ENCODE measurements around the gene PGS1.

PGS1 gene

DNA sequence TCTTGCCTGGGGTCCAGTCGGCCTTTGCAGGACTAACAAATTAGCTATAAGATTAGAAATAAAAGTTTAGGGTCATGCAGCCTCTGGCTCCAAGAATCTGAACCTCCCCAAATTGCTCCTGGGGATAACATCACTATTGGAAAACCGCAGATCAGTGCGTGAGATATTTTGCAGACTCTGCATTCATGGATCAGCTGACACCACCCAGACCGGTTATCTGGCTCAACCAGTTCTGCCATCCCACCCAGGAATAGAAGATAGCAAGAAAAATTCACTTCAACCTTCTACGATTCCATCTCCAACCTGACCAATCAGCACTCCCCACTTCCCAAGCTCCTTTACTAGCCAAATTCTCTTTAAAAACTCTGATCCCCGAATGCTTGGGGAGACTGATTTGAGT, 4.3 kb upstream of the PGS1 start:
- Histone ChIP-seq H3K27me3 (ENCODE audit: insufficient read depth, low read length, poor library complexity) (peaks cover 8% of the 10 kb centered on the region), H3K27ac (ENCODE audit: low read length) (no peak overlapping the region), H3K4me1 (ENCODE audit: insufficient read depth, low read length) (peaks cover 8% of the 10 kb centered on the region), H3K4me2 (ENCODE audit: insufficient read depth, low read length) (no peak overlapping the region), H3K4me3 (ENCODE audit: low read depth in 1 of 2, low read length in 2 of 2) (no peak overlapping the region), H4K20me1 (ENCODE audit: insufficient read depth, low read length) (peaks cover 3% of the 10 kb centered on the region; the same call in 1 of the 2 replicates), H3K9me3 (ENCODE audit: insufficient read depth, low read length, severe bottlenecking) (no peaks in the 10 kb centered on the region), H3K79me2 (ENCODE audit: insufficient read depth, low read length) (peaks cover 7% of the 10 kb centered on the region), H3K9ac (ENCODE audit: low read depth, low read length) (no peak overlapping the region), H3K36me3 (ENCODE audit: insufficient read depth, low read length) (peaks cover 3% of the 10 kb centered on the region; the same call in 1 of the 2 replicates), H2AFZ (ENCODE audit: low read depth, low read length) (no peak overlapping the region)
- no peak for DNase-seq
- no peak for ATAC-seq (ENCODE audit: insufficient read depth, low read depth)
- TF ChIP-seq, protein P1, sequence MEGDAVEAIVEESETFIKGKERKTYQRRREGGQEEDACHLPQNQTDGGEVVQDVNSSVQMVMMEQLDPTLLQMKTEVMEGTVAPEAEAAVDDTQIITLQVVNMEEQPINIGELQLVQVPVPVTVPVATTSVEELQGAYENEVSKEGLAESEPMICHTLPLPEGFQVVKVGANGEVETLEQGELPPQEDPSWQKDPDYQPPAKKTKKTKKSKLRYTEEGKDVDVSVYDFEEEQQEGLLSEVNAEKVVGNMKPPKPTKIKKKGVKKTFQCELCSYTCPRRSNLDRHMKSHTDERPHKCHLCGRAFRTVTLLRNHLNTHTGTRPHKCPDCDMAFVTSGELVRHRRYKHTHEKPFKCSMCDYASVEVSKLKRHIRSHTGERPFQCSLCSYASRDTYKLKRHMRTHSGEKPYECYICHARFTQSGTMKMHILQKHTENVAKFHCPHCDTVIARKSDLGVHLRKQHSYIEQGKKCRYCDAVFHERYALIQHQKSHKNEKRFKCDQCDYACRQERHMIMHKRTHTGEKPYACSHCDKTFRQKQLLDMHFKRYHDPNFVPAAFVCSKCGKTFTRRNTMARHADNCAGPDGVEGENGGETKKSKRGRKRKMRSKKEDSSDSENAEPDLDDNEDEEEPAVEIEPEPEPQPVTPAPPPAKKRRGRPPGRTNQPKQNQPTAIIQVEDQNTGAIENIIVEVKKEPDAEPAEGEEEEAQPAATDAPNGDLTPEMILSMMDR (IDR thresholded peaks at IDR 0.05; ENCODE audit: borderline replicate concordance, extremely low read depth, low read length, poor library complexity, severe bottlenecking), result no peak
- no peak for TF ChIP-seq EZH2 (IDR thresholded peaks at IDR 0.05; ENCODE audit: borderline replicate concordance, low read depth, low read length, severe bottlenecking)

DNA sequence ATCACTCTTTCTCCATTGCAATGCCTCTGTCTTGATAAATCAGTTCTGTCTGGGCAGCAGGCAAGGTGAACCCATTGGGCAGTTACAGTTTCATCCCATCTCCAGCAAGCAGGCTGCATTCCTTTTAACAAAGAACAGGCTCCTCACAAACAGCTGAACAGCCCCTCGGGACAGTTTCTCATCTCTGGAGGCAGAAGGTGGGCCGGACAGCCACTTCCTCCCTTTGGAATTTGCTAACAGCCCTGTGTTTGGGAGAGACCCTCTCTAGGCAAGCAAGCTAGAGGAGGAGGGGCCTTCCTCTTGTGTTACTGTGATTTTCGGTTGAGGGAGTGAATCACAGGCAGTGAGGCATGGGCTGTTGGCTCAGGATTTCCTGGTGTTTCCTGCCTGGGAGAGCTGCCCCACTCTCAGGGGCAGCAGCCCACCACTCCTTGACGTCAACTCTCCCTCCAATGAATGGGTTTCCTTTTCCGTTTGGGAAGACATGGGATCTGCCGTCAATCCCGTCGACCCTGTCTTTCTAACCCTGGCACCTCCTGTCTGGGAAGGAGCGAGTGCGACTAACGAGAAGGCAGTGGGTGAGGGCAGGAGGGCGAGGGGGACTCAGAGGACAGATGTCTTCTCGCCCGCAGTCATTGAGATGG, 3.7 kb upstream of the PGS1 start:
- Histone ChIP-seq H3K4me2 (ENCODE audit: insufficient read depth, low read length) (no peak overlapping the region), H2AFZ (ENCODE audit: low read depth, low read length) (no peak overlapping the region), H3K9ac (ENCODE audit: low read depth, low read length) (no peak overlapping the region), H3K4me3 (ENCODE audit: low read depth in 1 of 2, low read length in 2 of 2) (no peak overlapping the region), H3K27ac (ENCODE audit: low read length) (no peak overlapping the region), H3K27me3 (ENCODE audit: insufficient read depth, low read length, poor library complexity) (peaks cover 4% of the 10 kb centered on the region), H3K79me2 (ENCODE audit: insufficient read depth, low read length) (peaks cover 12% of the 10 kb centered on the region), H3K9me3 (ENCODE audit: insufficient read depth, low read length, severe bottlenecking) (no peaks in the 10 kb centered on the region), H4K20me1 (ENCODE audit: insufficient read depth, low read length) (peaks cover 7% of the 10 kb centered on the region; the same call in 1 of the 2 replicates), H3K36me3 (ENCODE audit: insufficient read depth, low read length) (peaks cover 3% of the 10 kb centered on the region; the same call in 1 of the 2 replicates), H3K4me1 (ENCODE audit: insufficient read depth, low read length) (peaks cover 13% of the 10 kb centered on the region)
- ATAC-seq (ENCODE audit: insufficient read depth, low read depth), result no peak
- TF ChIP-seq, protein P1 (IDR thresholded peaks at IDR 0.05; ENCODE audit: borderline replicate concordance, extremely low read depth, low read length, poor library complexity, severe bottlenecking), result no peak
- TF ChIP-seq EZH2 (IDR thresholded peaks at IDR 0.05; ENCODE audit: borderline replicate concordance, low read depth, low read length, severe bottlenecking), result no peak
- DNase-seq, result no peak

DNA sequence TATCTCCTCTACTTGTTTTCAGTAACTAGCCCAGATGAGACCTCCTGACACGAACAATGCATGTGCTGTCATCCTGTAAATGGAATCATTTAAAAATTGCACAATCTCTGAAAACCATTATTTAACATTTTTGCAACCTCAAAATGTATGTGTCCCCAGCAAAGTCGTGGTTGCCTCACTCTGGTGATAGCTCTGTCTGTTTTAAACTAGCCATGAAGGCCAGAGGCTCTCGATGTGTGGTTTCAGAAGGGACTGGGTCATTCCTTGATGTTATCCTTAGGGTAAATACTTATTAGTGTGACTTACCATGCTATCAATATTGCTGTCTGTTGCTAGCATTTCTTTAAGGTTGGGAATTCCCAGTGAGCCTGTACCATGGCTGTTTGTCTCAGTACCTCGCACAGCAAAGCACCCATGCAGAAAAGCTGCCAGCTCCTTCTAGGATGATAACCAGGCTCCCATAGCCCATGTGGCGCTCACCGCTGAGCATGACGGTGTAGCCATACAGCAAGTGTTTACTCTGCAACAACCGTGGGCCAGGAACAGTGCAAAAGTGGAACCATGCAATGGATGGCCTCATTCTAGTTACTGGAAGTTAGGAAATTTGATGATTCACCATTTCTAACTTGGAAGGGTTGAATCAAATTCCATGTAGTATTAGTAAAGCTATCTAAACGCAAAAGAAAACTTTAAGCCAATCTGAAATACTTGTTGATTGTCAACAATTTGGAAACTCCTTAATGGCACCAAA, 2.9 kb upstream of the PGS1 start:
- Histone ChIP-seq H3K79me2 (ENCODE audit: insufficient read depth, low read length) (peaks cover 21% of the 10 kb centered on the region), H3K4me2 (ENCODE audit: insufficient read depth, low read length) (no peak overlapping the region), H3K9me3 (ENCODE audit: insufficient read depth, low read length, severe bottlenecking) (no peaks in the 10 kb centered on the region), H3K27me3 (ENCODE audit: insufficient read depth, low read length, poor library complexity) (no peaks in the 10 kb centered on the region), H3K4me1 (ENCODE audit: insufficient read depth, low read length) (peaks cover 22% of the 10 kb centered on the region), H2AFZ (ENCODE audit: low read depth, low read length) (no peak overlapping the region), H3K36me3 (ENCODE audit: insufficient read depth, low read length) (peaks cover 3% of the 10 kb centered on the region; the same call in 1 of the 2 replicates), H3K27ac (ENCODE audit: low read length) (no peak overlapping the region), H3K4me3 (ENCODE audit: low read depth in 1 of 2, low read length in 2 of 2) (no peak overlapping the region), H3K9ac (ENCODE audit: low read depth, low read length) (no peak overlapping the region), H4K20me1 (ENCODE audit: insufficient read depth, low read length) (peaks cover 7% of the 10 kb centered on the region; the same call in 1 of the 2 replicates)
- no peak for ATAC-seq (ENCODE audit: insufficient read depth, low read depth)
- DNase-seq, result no peak
- TF ChIP-seq, protein P1 (IDR thresholded peaks at IDR 0.05; ENCODE audit: borderline replicate concordance, extremely low read depth, low read length, poor library complexity, severe bottlenecking), result no peak
- TF ChIP-seq EZH2 (IDR thresholded peaks at IDR 0.05; ENCODE audit: borderline replicate concordance, low read depth, low read length, severe bottlenecking), result no peak

Data from DND-41 (cell line).